Activated naive CD8-positive, alpha-beta T cell treated with anti-CD3 and anti-CD28 coated beads, Interleukin-2, amount 50 U/mL, for 16 hours (primary cell): Measurements from ENCODE around the gene PCBP2.

Experiments used
- DNase-seq: peaks from one replicate; pipeline ENCODE4 v3.0.0-alpha.2; 2020; ENCODE audit warnings: low read depth, low spot score

The PCBP2 gene

GRCh38 chr12:53493610-53494391 lies 41.9 kb downstream of the PCBP2 start:
- DNase-seq: no peak

- no peak for DNase-seq
Measured at GRCh38 chr12:53495903-53496751, 44.2 kb downstream of the PCBP2 start.

GRCh38 chr12:53496752-53497032 lies 44.8 kb downstream of the PCBP2 start:
- DNase-seq: no peak

- no peak for DNase-seq
Measured at GRCh38 chr12:53497461-53497860, 45.6 kb downstream of the PCBP2 start.

GRCh38 chr12:53498235-53498630 lies 46.3 kb downstream of the PCBP2 start:
- no peak for DNase-seq

GRCh38 chr12:53499266-53500141 lies 47.6 kb downstream of the PCBP2 start, which contains the start of gene MAP3K12:
Gene MAP3K12 (minus strand): TSS chr12:53499458. CDS start chr12:53487391, 12,067 bp downstream.
- DNase-seq: peak; percentile 15

GRCh38 chr12:53500142-53500775 lies 48.4 kb downstream of the PCBP2 start:
- DNase-seq: no peak

GRCh38 chr12:53500776-53501614 lies 49.1 kb downstream of the PCBP2 start, which contains the start of gene TARBP2:
Gene TARBP2 (plus strand): TSS chr12:53501283. CDS start chr12:53501409, 126 bp downstream.
- DNase-seq: peak; percentile 91

GRCh38 chr12:53501615-53502181 lies 49.8 kb downstream of the PCBP2 start:
- DNase-seq: no peak

- DNase-seq: no peak
Measured at GRCh38 chr12:53502331-53502730, 50.4 kb downstream of the PCBP2 start.

GRCh38 chr12:53502983-53503728 lies 51.3 kb downstream of the PCBP2 start:
- DNase-seq: no peak

GRCh38 chr12:53504004-53504920 lies 52.4 kb downstream of the PCBP2 start:
- no peak for DNase-seq

GRCh38 chr12:53505086-53505485 lies 53.2 kb downstream of the PCBP2 start:
- DNase-seq: no peak

GRCh38 chr12:53505555-53506449 lies 53.9 kb downstream of the PCBP2 start:
- DNase-seq: no peak

GRCh38 chr12:53506450-53506785 lies 54.5 kb downstream of the PCBP2 start:
- DNase-seq: no peak

- no peak for DNase-seq
Measured at GRCh38 chr12:53506881-53507602, 55.1 kb downstream of the PCBP2 start, which contains the start of gene NPFF. Gene NPFF (minus strand): TSS chr12:53507484. CDS start chr12:53507474, 10 bp downstream.

GRCh38 chr12:53507603-53507885 lies 55.6 kb downstream of the PCBP2 start:
- no peak for DNase-seq
